ENCODE data around the gene EYS.
"Not testable (repeated sequence)": the region's sequence is repeated elsewhere in the genome, so short reads cannot be mapped to it uniquely, and the experiment has no call there.

EYS gene

GRCh38 chr6:63947792-63948529, 1759.1 kb downstream of the EYS start:
- no peak overlapping the region for H3K27ac ChIP-seq
- TF ChIP-seq, protein P1, sequence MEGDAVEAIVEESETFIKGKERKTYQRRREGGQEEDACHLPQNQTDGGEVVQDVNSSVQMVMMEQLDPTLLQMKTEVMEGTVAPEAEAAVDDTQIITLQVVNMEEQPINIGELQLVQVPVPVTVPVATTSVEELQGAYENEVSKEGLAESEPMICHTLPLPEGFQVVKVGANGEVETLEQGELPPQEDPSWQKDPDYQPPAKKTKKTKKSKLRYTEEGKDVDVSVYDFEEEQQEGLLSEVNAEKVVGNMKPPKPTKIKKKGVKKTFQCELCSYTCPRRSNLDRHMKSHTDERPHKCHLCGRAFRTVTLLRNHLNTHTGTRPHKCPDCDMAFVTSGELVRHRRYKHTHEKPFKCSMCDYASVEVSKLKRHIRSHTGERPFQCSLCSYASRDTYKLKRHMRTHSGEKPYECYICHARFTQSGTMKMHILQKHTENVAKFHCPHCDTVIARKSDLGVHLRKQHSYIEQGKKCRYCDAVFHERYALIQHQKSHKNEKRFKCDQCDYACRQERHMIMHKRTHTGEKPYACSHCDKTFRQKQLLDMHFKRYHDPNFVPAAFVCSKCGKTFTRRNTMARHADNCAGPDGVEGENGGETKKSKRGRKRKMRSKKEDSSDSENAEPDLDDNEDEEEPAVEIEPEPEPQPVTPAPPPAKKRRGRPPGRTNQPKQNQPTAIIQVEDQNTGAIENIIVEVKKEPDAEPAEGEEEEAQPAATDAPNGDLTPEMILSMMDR (conservative IDR thresholded peaks at IDR 0.05) = no peak
- no peak for TF ChIP-seq ZFX (IDR thresholded peaks at IDR 0.05)

DNA sequence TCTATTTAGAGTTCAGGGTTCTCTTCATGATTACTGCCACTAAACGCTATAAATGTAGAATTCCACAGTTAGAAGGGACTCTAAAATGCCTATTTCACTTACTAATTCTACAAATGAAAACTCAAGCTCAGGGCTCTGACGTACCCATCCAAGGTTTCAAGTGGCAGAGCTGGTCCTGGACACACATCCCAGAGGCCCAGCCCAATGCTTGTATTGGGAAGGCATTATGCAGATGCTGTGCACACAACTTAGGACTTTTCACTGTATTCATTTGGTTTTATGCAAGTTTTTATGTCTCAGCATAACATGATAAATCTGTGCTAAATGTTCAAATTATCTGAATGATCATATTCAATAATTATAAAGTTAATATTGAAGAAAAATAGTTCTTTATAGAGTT, 1761.0 kb downstream of the EYS start:
- H3K27ac ChIP-seq = no peak overlapping the region
- no peak for TF ChIP-seq ZFX (IDR thresholded peaks at IDR 0.05)
- TF ChIP-seq, protein P1 (conservative IDR thresholded peaks at IDR 0.05) = no peak

- no peak overlapping the region for H3K27ac ChIP-seq
Measured at GRCh38 chr6:63943826-63944225, 1763.2 kb downstream of the EYS start.

GRCh38 chr6:63941747-63942470, 1765.1 kb downstream of the EYS start:
- TF ChIP-seq, protein P1 (conservative IDR thresholded peaks at IDR 0.05) = no peak
- TF ChIP-seq ZFX (IDR thresholded peaks at IDR 0.05) = no peak
- H3K27ac ChIP-seq = no peak overlapping the region

More at GRCh38 chr6:63943826-63944225, 1763.2 kb downstream of the EYS start:
- TF ChIP-seq ZFX (IDR thresholded peaks at IDR 0.05) = no peak
- TF ChIP-seq, protein P1 (conservative IDR thresholded peaks at IDR 0.05) = no peak

GRCh38 chr6:63940056-63940455, 1767.0 kb downstream of the EYS start:
- no peak overlapping the region for H3K27ac ChIP-seq
- TF ChIP-seq, protein P1 (conservative IDR thresholded peaks at IDR 0.05) = no peak
- no peak for TF ChIP-seq ZFX (IDR thresholded peaks at IDR 0.05)

DNA sequence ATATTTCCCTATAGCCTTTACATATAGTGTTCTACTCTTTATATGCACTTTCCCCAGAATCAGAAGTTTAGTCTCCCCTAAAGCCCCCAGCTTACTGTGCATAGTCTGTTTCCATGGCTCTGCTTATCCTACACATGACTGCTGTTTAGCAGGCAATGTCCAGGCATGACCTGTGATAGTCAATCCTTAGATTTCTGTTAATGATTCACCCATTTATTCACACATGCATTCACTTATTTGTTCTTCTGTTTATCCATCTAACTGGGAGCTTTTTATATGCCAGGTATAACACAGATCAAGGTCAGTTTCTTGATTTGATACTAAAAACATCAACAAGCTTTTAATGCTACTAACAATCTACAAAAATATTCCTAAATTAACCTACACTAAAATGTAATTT, 1770.6 kb downstream of the EYS start:
- H3K27ac ChIP-seq = no peak overlapping the region
- TF ChIP-seq, protein P1 (conservative IDR thresholded peaks at IDR 0.05) = no peak
- TF ChIP-seq ZFX (IDR thresholded peaks at IDR 0.05) = no peak

DNA sequence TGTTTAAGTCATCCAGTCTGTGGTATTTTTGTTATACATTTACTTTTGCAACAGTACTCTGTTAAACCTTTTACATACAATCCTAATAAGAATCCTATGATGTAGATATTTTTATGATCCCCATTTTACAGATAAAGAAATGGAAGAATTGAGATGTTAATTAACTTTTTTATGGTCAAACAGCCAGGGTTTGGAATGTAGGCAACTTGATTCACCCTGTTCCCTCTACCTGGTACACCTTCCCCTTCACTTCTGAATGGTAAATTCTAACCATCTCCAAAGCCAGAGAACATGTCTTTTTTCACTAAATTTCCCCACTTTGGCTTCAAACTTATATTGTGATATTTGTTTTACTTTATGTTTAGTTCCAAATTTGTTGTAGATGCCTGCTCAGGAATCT, 1771.3 kb downstream of the EYS start:
- no peak overlapping the region for H3K27ac ChIP-seq
- no peak for TF ChIP-seq ZFX (IDR thresholded peaks at IDR 0.05)
- TF ChIP-seq, protein P1 (conservative IDR thresholded peaks at IDR 0.05) = no peak

GRCh38 chr6:63933948-63934347, 1773.1 kb downstream of the EYS start:
- H3K27ac ChIP-seq = not testable (repeated sequence)

All from C4-2B (cell line).